ENCODE results near the gene HSPA12B. TPM values are rescaled to one million over a fixed set of nuclear protein-coding genes. Genes with fewer than 3 reads are reported as not detected.

Gene HSPA12B
- total and polyA plus RNA-seq, 9 of the 15 experiments (the other 6 are each of a cell fraction or from before 2014, with no cell fraction given): 0.03 to 0.07 TPM; not detected in 7

GRCh38 chr20:3795511-3796468, 63.3 kb downstream of the HSPA12B start, which contains the start of gene CDC25B (continued):
- TF ChIP-seq PTBP1 (IDR thresholded peaks at IDR 0.05; ENCODE audit: low read depth, low read length): peak; percentile 88; the same call in 1 of the 2 replicates
- peak; percentile 95 for TF ChIP-seq SMARCA5 (IDR thresholded peaks at IDR 0.05)
- no peak for TF ChIP-seq CBX8 (IDR thresholded peaks at IDR 0.05; ENCODE audit: borderline replicate concordance, extremely low read depth, low read depth, low read length, poor library complexity, severe bottlenecking)
- TF ChIP-seq CC2D1A (IDR thresholded peaks at IDR 0.05): 0 out of 2 replicates have a peak, but pooled peaks have one; percentile 30
- 0 out of 2 replicates have a peak, but pooled peaks have one; percentile 21 for TF ChIP-seq ZBTB40 (IDR thresholded peaks at IDR 0.05)
- TF ChIP-seq ZBTB40 (CRISPR knock-in tag; IDR thresholded peaks at IDR 0.05): peak; percentile 46; the same call in 1 of the 2 replicates
- TF ChIP-seq ZC3H11A (IDR thresholded peaks at IDR 0.05; ENCODE audit: low read depth, low read length): no peak
- TF ChIP-seq ZNF263 (CRISPR knock-in tag; IDR thresholded peaks at IDR 0.05; ENCODE audit: borderline replicate concordance): peak; percentile 92; the same call in 1 of the 2 replicates
- peak; percentile 29 for TF ChIP-seq FIP1L1 (IDR thresholded peaks at IDR 0.05; ENCODE audit: low read depth, low read length, poor library complexity, severe bottlenecking)
- no peak for TF ChIP-seq SAFB (IDR thresholded peaks at IDR 0.05; ENCODE audit: borderline replicate concordance, low read depth, low read length)
- TF ChIP-seq ATF6 (CRISPR knock-in tag; IDR thresholded peaks at IDR 0.05): 0 out of 2 replicates have a peak, but pooled peaks have one; percentile 9
- peak; percentile 62 for TF ChIP-seq ZNF146 (CRISPR knock-in tag; IDR thresholded peaks at IDR 0.05; ENCODE audit: unreplicated experiment)
- TF ChIP-seq NFYB (IDR thresholded peaks at IDR 0.05; ENCODE audit: extremely low read depth, insufficient read length): peak; percentile 5
- TF ChIP-seq SIN3B (IDR thresholded peaks at IDR 0.05; ENCODE audit: low read depth): peak; percentile 24; the same call in 1 of the 2 replicates
- TF ChIP-seq ARID1B (IDR thresholded peaks at IDR 0.05): peak; percentile 29; the same call in 1 of the 2 replicates

All from K562 (cell line).